Stimulated activated naive CD8-positive, alpha-beta T cell treated with anti-CD3 and anti-CD28 coated beads, Interleukin-15, amount 100 ng/mL, for 72 hours (primary cell): ENCODE data around the gene BLNK.

ENCODE experiments used
- ATAC-seq: fragments of 150-1000 bp; cut with Tn5 transposase; 2 replicates; pipeline ENCODE4 v1.10.0; 2021; ENCODE audit warnings: mild to moderate bottlenecking, moderate library complexity
- DNase-seq, 2 donors: peaks; one replicate each; pipeline ENCODE4 v3.0.0; 2021 to 2022
- H3K27ac Mint-ChIP-seq, 2 donors: one replicate each; pipeline ENCODE4 v1.8.0; 2022; ENCODE audit warnings: mild to moderate bottlenecking in 2 of 2, mixed read lengths in 2 of 2, moderate library complexity in 2 of 2
- H3K27me3 Mint-ChIP-seq: one replicate; pipeline ENCODE4 v1.8.0; 2022; ENCODE audit warnings: mixed read lengths
- H3K4me1 Mint-ChIP-seq: one replicate; pipeline ENCODE4 v1.8.0; 2022; ENCODE audit warnings: mild to moderate bottlenecking, mixed read lengths
- H3K4me3 Mint-ChIP-seq, 2 donors: one replicate each; pipeline ENCODE4 v1.8.0; 2022; ENCODE audit warnings: mild to moderate bottlenecking in 2 of 2, mixed read lengths in 2 of 2, moderate library complexity in 1 of 2
- H3K9me3 Mint-ChIP-seq, 2 donors: one replicate each; pipeline ENCODE4 v1.8.0; 2022; ENCODE audit warnings: mixed read lengths in 2 of 2

The BLNK gene

GRCh38 chr10:96176985-96177384 lies 94.4 kb downstream of the BLNK start:
- DNase-seq (no peak), ATAC-seq (no peak)
- Mint-ChIP-seq H3K27ac (no peak overlapping the region), H3K9me3 (peaks cover 22 to 30% of the 10 kb centered on the region in 2 donors), H3K4me1 (no peaks in the 10 kb centered on the region), H3K27me3 (peaks cover 10% of the 10 kb centered on the region), H3K4me3 (no peak overlapping the region)

GRCh38 chr10:96172666-96173065 lies 98.7 kb downstream of the BLNK start:
- Mint-ChIP-seq H3K27ac (no peak overlapping the region), H3K4me1 (no peaks in the 10 kb centered on the region), H3K27me3 (no peaks in the 10 kb centered on the region), H3K9me3 (peaks cover 44 to 45% of the 10 kb centered on the region in 2 donors), H3K4me3 (no peak overlapping the region)
- ATAC-seq (no peak), DNase-seq (no peak)

DNA sequence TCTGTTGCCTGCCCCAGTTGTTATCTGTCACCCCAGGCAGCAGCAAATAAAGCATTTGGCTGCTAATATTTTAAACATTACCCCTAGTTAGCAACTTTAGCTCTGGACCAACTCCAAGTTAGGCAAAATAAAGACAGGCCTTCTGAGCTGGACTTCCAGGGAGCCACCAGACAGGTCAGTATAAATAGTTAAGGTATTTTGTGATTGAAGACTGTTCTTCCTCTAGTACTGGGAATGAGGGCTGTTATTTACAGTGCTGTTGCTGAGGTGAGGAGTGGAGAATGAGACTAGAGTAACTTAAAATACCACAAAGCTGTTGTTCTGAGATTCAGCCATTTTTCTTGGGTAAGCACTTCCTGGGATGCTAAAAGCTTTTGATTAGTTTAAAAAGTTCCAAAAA lies 101.1 kb downstream of the BLNK start:
- H3K27me3 Mint-ChIP-seq: no peaks in the 10 kb centered on the region
- ATAC-seq (no peak), DNase-seq (no peak)
- H3K4me3 Mint-ChIP-seq: no peak overlapping the region
- H3K4me1 Mint-ChIP-seq: no peaks in the 10 kb centered on the region
- no peak overlapping the region for H3K27ac Mint-ChIP-seq
- H3K9me3 Mint-ChIP-seq: peaks cover 46 to 51% of the 10 kb centered on the region in 2 donors

GRCh38 chr10:96168546-96168945 lies 102.8 kb downstream of the BLNK start:
- ATAC-seq: no peak
- H3K27ac Mint-ChIP-seq: no peak overlapping the region
- no peaks in the 10 kb centered on the region for H3K4me1 Mint-ChIP-seq
- H3K9me3 Mint-ChIP-seq: peaks cover 40 to 51% of the 10 kb centered on the region in 2 donors
- no peak overlapping the region for H3K4me3 Mint-ChIP-seq
- H3K27me3 Mint-ChIP-seq: no peaks in the 10 kb centered on the region
- DNase-seq: no peak

DNA sequence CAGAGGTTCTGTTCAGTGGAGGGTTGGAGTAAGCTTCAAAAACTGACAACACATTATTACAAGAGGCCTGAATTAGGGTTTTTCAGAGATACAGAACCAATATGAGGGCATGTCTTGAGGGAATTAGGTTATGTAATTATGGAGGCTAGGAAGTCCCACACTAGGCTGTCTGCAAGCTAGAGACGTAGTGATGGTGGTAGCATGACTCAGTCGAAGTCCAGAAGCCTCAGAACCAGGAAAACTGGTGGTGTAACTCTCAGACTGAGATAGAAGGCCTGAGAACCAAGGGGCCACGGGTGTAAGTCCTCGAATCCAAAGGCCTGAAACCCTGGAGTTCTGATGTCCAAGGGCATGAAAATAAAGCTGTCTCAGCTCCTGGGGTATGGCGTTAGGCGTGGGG lies 105.6 kb downstream of the BLNK start:
- no peak overlapping the region for H3K27ac Mint-ChIP-seq
- DNase-seq (no peak), ATAC-seq (no peak)
- no peaks in the 10 kb centered on the region for H3K27me3 Mint-ChIP-seq
- peaks cover 31 to 45% of the 10 kb centered on the region in 2 donors for H3K9me3 Mint-ChIP-seq
- H3K4me1 Mint-ChIP-seq: no peaks in the 10 kb centered on the region
- no peak overlapping the region for H3K4me3 Mint-ChIP-seq

DNA sequence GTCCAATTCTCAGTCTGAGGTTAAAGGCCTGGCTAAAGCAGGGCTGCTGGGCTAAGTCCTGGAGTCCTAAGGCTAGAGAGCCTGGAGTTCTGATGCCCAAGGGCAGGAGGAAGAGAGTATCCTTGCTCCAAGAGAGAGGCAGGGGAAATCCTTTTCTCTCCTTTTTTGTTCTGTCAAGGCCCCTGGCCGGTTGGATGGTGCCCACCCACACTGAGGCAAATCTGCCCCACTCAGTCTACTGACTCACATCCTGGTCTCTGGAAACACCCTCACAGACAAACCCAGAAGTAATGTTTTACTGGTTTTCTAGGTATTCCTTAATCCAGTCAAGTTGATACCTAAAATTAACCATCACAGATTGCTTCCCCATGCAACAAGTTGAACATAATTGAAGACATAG lies 118.3 kb downstream of the BLNK start:
- Mint-ChIP-seq H3K4me1 (peaks cover 7% of the 10 kb centered on the region), H3K4me3 (no peak overlapping the region), H3K27me3 (no peaks in the 10 kb centered on the region), H3K9me3 (peaks cover 4 to 13% of the 10 kb centered on the region in 2 donors), H3K27ac (no peak overlapping the region)
- DNase-seq (no peak), ATAC-seq (peak; percentile 57)

DNA sequence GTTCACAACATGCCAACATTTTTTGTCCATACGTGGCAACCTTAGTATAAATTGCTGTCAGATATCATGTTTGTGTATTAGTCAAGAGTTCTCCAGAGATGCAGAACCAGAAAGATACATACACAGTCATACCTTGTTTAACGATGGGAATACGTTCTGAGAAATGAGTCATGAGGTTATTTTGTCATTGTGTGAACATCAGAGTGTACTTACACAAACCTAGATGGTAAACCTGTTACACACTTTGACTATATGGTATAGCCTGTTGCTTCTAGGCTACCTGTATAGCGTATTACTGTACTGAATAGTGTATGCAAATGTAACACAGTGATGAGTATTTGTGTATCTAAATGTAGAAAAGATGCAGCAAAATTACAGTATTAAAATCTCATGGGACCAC lies 118.9 kb downstream of the BLNK start:
- DNase-seq (no peak), ATAC-seq (peak; percentile 62)
- H3K4me3 Mint-ChIP-seq: no peak overlapping the region
- H3K9me3 Mint-ChIP-seq: peaks cover 0 to 7% of the 10 kb centered on the region in 2 donors
- H3K27ac Mint-ChIP-seq: no peak overlapping the region
- no peaks in the 10 kb centered on the region for H3K27me3 Mint-ChIP-seq
- H3K4me1 Mint-ChIP-seq: peaks cover 7% of the 10 kb centered on the region
